Measurements from ENCODE around the gene CA10.

The CA10 gene

DNA sequence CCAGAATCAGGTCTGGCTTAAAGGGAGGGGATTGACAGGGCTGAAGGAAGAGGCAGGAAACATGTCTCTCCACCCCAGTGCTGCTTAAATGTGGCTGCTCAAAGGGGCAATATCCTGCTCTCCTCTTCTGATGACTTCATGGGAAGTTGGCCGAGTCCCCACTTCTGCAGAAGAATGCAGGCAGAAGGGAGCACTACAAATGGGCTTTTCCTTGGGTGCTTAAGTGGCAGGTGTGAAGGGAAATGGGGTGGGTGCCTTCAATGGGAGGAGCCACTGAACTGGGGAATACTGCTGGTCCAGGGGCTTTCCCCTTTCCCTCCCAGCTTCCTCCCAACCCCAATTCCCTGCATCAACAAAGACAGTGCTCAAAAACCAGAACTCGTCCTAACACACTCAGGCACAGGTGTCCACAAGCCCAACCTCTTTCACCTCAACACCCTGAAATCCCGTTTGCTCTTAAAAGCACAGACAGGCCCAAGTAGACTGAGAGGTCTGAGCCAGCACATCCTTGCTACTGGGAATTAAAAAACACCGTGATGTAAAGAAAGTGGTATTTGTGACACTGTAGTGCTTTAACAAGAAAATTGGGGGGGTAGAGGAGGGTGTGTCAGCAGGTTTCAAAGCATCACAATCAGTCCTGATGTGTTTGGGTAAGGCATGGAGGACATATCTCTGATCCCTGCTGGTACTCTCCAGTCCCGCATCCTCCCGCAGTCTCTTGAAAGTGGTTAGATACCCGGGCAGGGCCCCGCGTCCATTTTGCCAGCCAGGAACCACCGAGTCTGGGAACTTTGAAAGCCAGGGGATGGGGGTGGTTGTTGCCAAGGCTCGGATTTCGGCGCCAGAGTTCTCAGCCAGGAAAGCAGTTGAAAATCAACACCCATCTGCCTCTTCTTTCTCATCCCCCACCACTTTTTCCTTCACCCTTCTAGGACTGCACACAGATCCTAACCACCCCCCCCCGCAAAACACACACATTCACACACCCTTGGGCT is 1.6 kb downstream of the CA10 start:
- H3K4me3 ChIP-seq (ENCODE audit: low read length), result no peak overlapping the region
- H3K4me1 ChIP-seq (ENCODE audit: control insufficient read depth, insufficient read depth, low read length), result no peaks in the 10 kb centered on the region
- peaks cover 7% of the 10 kb centered on the region for H3K27me3 ChIP-seq (ENCODE audit: control insufficient read depth, insufficient read depth, low read length)
- no peak overlapping the region for H3K27ac ChIP-seq (ENCODE audit: low read depth, low read length)
- H3K9ac ChIP-seq (ENCODE audit: low read length), result no peak overlapping the region
- H3K36me3 ChIP-seq (ENCODE audit: control insufficient read depth, insufficient read depth, low read length), result no peaks in the 10 kb centered on the region

DNA sequence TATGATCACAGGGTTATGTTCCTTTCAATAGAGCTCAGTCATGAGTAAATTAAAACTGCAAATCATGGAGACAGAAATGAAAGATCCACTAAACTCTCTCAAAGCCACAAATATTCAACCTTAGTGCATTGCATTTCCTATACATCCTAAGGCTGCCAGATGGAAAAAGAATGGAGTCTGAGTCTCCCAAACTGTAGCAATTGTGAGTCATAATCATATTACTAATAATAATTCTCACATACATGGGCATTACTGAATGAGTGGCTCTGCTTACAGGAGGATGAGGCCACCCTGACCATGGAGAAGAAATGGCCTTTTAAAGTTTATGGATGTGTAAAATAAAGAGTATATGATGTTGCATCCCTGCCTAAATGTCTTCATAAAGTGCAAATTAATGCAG is 3.2 kb downstream of the CA10 start:
- no peak overlapping the region for H3K27ac ChIP-seq (ENCODE audit: low read depth, low read length)
- no peaks in the 10 kb centered on the region for H3K36me3 ChIP-seq (ENCODE audit: control insufficient read depth, insufficient read depth, low read length)
- no peak overlapping the region for H3K9ac ChIP-seq (ENCODE audit: low read length)
- H3K27me3 ChIP-seq (ENCODE audit: control insufficient read depth, insufficient read depth, low read length), result peaks cover 7% of the 10 kb centered on the region
- H3K4me1 ChIP-seq (ENCODE audit: control insufficient read depth, insufficient read depth, low read length), result no peaks in the 10 kb centered on the region
- no peak overlapping the region for H3K4me3 ChIP-seq (ENCODE audit: low read length)

DNA sequence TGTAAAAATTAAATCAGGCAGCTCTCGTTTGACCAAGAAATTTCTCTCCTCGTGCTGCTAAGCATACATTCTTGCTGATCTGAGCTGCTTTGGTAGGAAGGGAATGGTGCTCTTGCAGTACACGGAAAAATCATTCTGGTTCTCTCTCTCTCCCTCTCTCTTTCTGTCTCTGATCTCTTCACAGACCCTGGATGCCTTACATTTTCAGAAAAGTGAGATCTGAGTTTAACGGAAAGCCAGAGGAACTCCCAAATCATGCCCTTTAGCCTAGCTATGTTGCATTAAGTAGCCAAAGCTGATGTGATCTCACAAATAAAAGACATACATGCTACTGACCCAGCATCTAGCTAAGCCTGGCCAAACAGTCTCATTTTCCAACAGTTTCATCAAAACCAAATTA is 4.0 kb downstream of the CA10 start:
- Histone ChIP-seq H3K27me3 (ENCODE audit: control insufficient read depth, insufficient read depth, low read length) (peaks cover 3% of the 10 kb centered on the region), H3K9ac (ENCODE audit: low read length) (no peak overlapping the region), H3K36me3 (ENCODE audit: control insufficient read depth, insufficient read depth, low read length) (no peaks in the 10 kb centered on the region), H3K27ac (ENCODE audit: low read depth, low read length) (no peak overlapping the region), H3K4me3 (ENCODE audit: low read length) (no peak overlapping the region), H3K4me1 (ENCODE audit: control insufficient read depth, insufficient read depth, low read length) (no peaks in the 10 kb centered on the region)

DNA sequence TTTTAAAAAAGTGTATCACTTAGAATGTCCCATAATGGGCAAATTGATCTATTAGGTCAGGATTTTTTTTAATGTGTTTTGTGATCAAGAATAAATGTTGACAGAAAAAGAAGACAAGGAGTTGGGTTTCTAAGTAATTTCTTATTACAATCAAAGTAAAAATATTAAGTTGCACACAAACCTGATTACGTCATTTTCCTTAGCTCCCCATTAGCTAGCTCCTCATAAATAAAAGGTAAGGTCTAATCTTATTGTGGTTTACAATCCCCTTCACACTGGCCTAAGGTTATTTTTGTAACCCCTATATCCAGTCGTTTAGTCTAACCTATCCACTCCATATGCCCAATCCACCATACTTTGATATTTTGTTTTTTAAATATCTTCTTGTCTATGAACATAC is 7.6 kb downstream of the CA10 start:
- no peak overlapping the region for H3K4me3 ChIP-seq (ENCODE audit: low read length)
- H3K4me1 ChIP-seq (ENCODE audit: control insufficient read depth, insufficient read depth, low read length), result no peaks in the 10 kb centered on the region
- H3K36me3 ChIP-seq (ENCODE audit: control insufficient read depth, insufficient read depth, low read length), result no peaks in the 10 kb centered on the region
- H3K27ac ChIP-seq (ENCODE audit: low read depth, low read length), result no peak overlapping the region
- no peak overlapping the region for H3K9ac ChIP-seq (ENCODE audit: low read length)
- H3K27me3 ChIP-seq (ENCODE audit: control insufficient read depth, insufficient read depth, low read length), result no peaks in the 10 kb centered on the region

DNA sequence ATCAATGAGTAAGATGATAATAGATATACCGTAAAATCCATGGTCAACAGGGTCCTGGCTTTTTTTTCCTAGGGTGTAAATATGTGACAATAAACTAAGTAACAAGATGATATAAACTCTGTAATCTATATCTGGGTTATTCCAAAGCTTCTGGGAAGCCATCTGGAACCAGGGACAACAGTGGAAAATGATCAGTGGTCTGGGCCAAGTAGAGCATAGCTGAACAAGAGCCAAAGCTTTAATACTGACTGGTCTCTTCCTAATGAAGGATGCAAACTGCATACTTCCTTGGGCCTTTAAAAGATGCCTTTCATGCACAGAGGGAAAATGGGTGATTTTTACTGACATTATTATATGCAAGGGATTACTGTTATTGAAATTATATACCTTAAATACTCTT is 8.9 kb downstream of the CA10 start:
- no peaks in the 10 kb centered on the region for H3K27me3 ChIP-seq (ENCODE audit: control insufficient read depth, insufficient read depth, low read length)
- H3K27ac ChIP-seq (ENCODE audit: low read depth, low read length), result no peak overlapping the region
- H3K36me3 ChIP-seq (ENCODE audit: control insufficient read depth, insufficient read depth, low read length), result no peaks in the 10 kb centered on the region

DNA sequence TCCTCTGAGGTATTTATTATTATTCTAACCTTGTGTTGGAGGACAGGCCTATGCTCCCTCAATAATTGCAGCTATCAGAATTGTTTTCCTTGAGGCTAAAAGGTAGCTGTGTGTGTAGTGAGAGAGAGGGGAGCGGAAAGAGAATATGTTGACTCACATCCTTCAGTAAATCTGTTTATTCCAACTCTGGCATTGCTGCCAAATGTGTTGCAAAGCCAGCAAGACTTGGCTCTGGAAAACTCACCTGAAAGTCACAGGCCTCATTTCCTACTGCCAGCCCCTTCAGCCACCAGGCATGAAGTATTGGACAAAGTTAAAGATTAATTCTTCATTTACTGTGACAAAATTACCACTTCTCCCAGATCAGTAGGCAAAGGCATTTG is 9.6 kb downstream of the CA10 start:
- Histone ChIP-seq H3K9ac (ENCODE audit: low read length) (no peak overlapping the region), H3K27me3 (ENCODE audit: control insufficient read depth, insufficient read depth, low read length) (no peaks in the 10 kb centered on the region), H3K4me3 (ENCODE audit: low read length) (no peak overlapping the region), H3K27ac (ENCODE audit: low read depth, low read length) (no peak overlapping the region), H3K36me3 (ENCODE audit: control insufficient read depth, insufficient read depth, low read length) (no peaks in the 10 kb centered on the region), H3K4me1 (ENCODE audit: control insufficient read depth, insufficient read depth, low read length) (no peaks in the 10 kb centered on the region)

More for the DNA sequence above, 8.9 kb downstream of the CA10 start:
- Histone ChIP-seq H3K9ac (ENCODE audit: low read length) (no peak overlapping the region), H3K4me3 (ENCODE audit: low read length) (no peak overlapping the region), H3K4me1 (ENCODE audit: control insufficient read depth, insufficient read depth, low read length) (no peaks in the 10 kb centered on the region)

DNA sequence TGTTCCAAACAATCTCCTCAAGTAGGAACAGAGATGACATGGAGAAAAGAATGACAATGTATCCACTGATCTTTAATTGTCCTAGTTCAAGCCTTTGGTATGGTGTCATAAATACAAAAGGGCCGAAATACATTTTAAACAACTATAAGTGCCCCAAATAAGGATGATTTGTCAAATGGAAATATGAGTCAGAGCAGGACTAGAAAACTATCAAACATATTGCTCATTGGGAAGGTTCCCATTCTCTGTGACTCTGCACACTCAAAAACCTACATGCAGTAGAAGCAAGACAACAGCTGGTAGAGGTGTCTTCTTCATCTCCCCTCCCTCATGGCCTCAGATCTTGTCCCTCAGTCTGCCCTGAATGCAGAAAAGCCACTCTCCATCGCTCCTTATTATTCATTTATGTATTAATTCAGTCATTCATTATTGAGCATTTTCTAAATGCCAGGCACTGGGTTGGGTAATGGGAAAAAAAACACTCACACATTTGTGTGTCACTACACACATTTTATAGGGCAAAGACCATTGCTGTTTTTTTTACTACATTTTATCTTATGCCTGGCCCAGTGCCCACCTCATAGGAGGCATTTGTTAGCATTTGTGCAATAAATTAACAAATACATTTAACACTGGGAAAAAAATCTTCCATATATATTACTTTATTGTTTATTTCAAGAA is 10.1 kb downstream of the CA10 start:
- Histone ChIP-seq H3K4me1 (ENCODE audit: control insufficient read depth, insufficient read depth, low read length) (no peaks in the 10 kb centered on the region), H3K27ac (ENCODE audit: low read depth, low read length) (no peak overlapping the region), H3K27me3 (ENCODE audit: control insufficient read depth, insufficient read depth, low read length) (no peaks in the 10 kb centered on the region), H3K4me3 (ENCODE audit: low read length) (no peak overlapping the region), H3K36me3 (ENCODE audit: control insufficient read depth, insufficient read depth, low read length) (no peaks in the 10 kb centered on the region), H3K9ac (ENCODE audit: low read length) (no peak overlapping the region)

DNA sequence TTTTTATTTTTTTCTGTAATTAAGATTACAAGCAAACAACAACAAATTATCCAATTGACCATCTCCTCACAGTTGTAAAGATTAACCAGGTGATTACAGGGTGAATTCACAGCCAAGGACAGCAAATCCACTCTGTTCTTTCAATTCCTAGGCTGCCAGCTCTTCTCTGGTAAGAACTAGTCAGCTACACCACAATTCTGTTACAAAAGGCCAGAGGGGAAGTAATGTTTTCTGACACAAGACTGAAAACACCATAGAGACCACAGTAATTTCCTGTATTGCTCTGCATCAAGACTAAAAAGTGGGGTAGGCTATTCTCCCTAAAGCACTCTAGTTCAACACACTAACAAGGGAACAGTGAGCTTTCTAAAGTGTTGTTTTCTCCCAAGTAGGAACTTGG is 10.6 kb downstream of the CA10 start:
- no peaks in the 10 kb centered on the region for H3K27me3 ChIP-seq (ENCODE audit: control insufficient read depth, insufficient read depth, low read length)
- H3K4me1 ChIP-seq (ENCODE audit: control insufficient read depth, insufficient read depth, low read length), result no peaks in the 10 kb centered on the region
- H3K27ac ChIP-seq (ENCODE audit: low read depth, low read length), result no peak overlapping the region
- no peak overlapping the region for H3K4me3 ChIP-seq (ENCODE audit: low read length)
- H3K9ac ChIP-seq (ENCODE audit: low read length), result no peak overlapping the region
- H3K36me3 ChIP-seq (ENCODE audit: control insufficient read depth, insufficient read depth, low read length), result no peaks in the 10 kb centered on the region

DNA sequence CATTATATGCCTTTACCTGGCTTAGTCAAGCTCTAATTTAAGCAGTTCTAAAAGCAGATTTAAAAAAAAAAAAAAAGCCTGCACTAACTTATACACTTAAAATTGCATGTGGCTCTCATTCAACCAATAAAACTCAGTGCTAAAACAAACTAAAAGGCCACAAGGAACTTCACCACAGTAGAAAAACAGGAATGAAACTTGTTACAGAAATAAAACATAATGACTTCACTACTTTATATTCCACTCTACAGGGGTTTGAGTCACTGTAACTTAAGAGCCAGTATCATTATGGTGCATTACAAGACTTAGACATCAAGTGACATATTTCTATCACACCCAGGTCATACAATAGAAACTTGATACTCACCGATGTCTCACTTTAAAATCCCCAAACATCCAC is 11.1 kb downstream of the CA10 start:
- Histone ChIP-seq H3K9ac (ENCODE audit: low read length) (no peak overlapping the region), H3K27ac (ENCODE audit: low read depth, low read length) (no peak overlapping the region), H3K4me1 (ENCODE audit: control insufficient read depth, insufficient read depth, low read length) (no peaks in the 10 kb centered on the region), H3K36me3 (ENCODE audit: control insufficient read depth, insufficient read depth, low read length) (no peaks in the 10 kb centered on the region), H3K4me3 (ENCODE audit: low read length) (no peak overlapping the region), H3K27me3 (ENCODE audit: control insufficient read depth, insufficient read depth, low read length) (no peaks in the 10 kb centered on the region)

DNA sequence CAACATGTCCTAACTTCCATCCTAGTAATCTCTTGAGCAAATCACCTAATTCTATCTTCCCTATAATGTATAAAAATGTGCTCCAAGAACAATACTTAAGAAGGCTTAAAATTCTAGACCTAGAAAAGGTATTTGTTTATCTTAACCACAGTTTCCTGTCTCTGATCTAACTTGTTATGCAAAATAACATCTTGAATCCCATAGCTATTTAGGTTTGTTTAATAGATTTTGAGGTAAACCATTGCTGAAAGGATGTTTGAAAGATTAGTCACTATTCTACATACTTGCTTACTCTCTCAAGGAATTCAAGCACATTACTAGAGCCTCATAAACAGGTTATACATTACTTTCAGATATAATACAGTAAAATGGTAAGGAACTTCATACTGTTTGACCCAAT is 13.0 kb downstream of the CA10 start:
- Histone ChIP-seq H3K9ac (ENCODE audit: low read length) (no peak overlapping the region), H3K36me3 (ENCODE audit: control insufficient read depth, insufficient read depth, low read length) (no peaks in the 10 kb centered on the region), H3K4me3 (ENCODE audit: low read length) (no peak overlapping the region), H3K4me1 (ENCODE audit: control insufficient read depth, insufficient read depth, low read length) (no peaks in the 10 kb centered on the region), H3K27me3 (ENCODE audit: control insufficient read depth, insufficient read depth, low read length) (no peaks in the 10 kb centered on the region), H3K27ac (ENCODE audit: low read depth, low read length) (no peak overlapping the region)

DNA sequence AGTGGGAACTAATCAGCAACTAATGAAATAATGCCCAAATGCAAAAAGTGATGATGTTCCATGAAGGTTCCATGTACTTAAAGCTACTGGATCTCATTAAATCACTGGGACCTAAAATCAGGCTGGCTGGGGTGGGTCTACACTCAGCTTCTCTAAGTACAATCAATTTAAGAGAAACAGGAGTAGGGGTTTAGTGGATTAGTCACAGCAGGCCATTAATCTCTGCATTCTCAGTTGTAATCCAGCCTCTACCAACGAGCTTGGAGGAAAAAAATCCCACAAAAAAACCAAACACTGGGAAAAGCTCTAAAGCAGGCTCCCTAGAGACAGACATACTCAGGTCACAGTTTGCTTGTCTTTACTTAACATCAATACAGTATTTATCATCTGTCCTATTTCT is 15.0 kb downstream of the CA10 start:
- Histone ChIP-seq H3K36me3 (ENCODE audit: control insufficient read depth, insufficient read depth, low read length) (no peaks in the 10 kb centered on the region), H3K27ac (ENCODE audit: low read depth, low read length) (no peak overlapping the region), H3K9ac (ENCODE audit: low read length) (no peak overlapping the region), H3K4me3 (ENCODE audit: low read length) (no peak overlapping the region), H3K27me3 (ENCODE audit: control insufficient read depth, insufficient read depth, low read length) (no peaks in the 10 kb centered on the region), H3K4me1 (ENCODE audit: control insufficient read depth, insufficient read depth, low read length) (no peaks in the 10 kb centered on the region)

DNA sequence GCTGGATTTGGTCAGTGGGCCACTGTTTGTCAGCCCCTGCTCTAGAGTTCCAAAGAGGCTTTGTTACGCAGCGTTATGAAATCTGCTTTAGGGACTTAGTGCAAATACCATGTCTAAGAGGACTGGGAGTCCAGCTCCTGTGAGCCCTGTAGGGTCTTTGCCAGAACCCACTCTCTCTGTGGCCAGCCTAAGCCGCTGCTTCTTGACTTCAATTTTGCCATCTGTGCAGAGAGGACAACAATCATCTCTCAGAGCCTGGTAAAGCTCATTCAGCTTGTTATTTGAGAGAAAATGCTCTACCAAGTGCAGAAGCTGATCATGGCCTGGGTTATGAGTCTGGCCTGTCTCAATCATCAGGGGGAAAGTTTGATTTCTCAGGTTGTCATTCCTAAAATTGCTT is 17.9 kb downstream of the CA10 start:
- no peak overlapping the region for H3K27ac ChIP-seq (ENCODE audit: low read depth, low read length)
- H3K9ac ChIP-seq (ENCODE audit: low read length), result no peak overlapping the region
- no peaks in the 10 kb centered on the region for H3K4me1 ChIP-seq (ENCODE audit: control insufficient read depth, insufficient read depth, low read length)
- no peak overlapping the region for H3K4me3 ChIP-seq (ENCODE audit: low read length)
- H3K27me3 ChIP-seq (ENCODE audit: control insufficient read depth, insufficient read depth, low read length), result no peaks in the 10 kb centered on the region
- H3K36me3 ChIP-seq (ENCODE audit: control insufficient read depth, insufficient read depth, low read length), result no peaks in the 10 kb centered on the region

DNA sequence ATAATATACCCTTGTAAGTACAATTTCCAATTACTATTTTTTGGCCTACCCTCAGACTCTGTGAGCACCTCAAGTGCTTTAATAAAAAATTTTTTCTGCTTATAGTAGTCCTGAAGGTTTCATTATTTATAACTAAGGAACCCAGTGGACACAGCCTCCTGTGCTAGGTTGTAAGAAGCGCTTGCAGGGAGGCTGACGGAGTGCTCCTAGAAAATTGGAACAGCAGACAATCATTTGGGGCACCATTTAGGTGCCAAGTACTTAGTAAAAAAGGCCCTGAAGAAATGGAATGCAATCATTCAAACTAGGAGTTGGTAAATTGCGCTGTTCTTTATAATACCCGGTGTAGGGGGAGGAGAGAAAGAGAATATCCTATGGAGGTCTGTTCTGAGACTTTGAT is 19.8 kb downstream of the CA10 start:
- H3K27ac ChIP-seq (ENCODE audit: low read depth, low read length), result no peak overlapping the region
- no peaks in the 10 kb centered on the region for H3K27me3 ChIP-seq (ENCODE audit: control insufficient read depth, insufficient read depth, low read length)
- no peak overlapping the region for H3K4me3 ChIP-seq (ENCODE audit: low read length)
- H3K9ac ChIP-seq (ENCODE audit: low read length), result no peak overlapping the region
- H3K4me1 ChIP-seq (ENCODE audit: control insufficient read depth, insufficient read depth, low read length), result no peaks in the 10 kb centered on the region
- H3K36me3 ChIP-seq (ENCODE audit: control insufficient read depth, insufficient read depth, low read length), result no peaks in the 10 kb centered on the region
